Measurements from ENCODE around the gene C12orf50.
"Not testable (repeated sequence)": the region's sequence is repeated elsewhere in the genome, so short reads cannot be mapped to it uniquely, and the experiment has no call there.

C12orf50 gene

DNA sequence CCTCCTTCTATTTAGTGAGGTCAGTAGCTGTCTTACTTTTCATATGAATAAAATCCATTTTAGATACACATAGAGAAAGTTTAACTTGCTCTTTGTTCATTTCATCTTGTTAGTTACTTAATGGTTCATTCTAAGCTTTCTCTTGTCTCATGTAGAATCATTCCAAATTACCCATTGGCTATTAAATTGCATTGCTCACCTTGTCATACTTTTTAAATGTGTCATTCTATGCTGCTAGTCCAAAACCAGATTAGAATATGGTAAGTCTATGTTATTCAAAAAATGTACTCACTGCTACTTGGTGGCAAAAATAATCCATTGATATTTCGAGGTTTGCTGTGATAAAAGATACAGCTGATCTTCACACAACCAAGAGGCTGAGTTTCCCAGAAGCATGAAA lies 3.0 kb downstream of the C12orf50 start:
- Mint-ChIP-seq H3K27ac (no peak overlapping the region), H3K27me3 (ENCODE audit: low read depth) (peaks cover 17% of the 10 kb centered on the region), H3K4me1 (ENCODE audit: low read depth) (no peaks in the 10 kb centered on the region), H3K4me3 (no peak overlapping the region), H3K9me3 (peaks cover 3% of the 10 kb centered on the region), H3K36me3 (ENCODE audit: low read depth) (no peaks in the 10 kb centered on the region)

GRCh38 chr12:88017964-88018363 lies 11.2 kb downstream of the C12orf50 start:
- Mint-ChIP-seq H3K27me3 (ENCODE audit: low read depth) (peaks cover 7% of the 10 kb centered on the region), H3K4me3 (no peak overlapping the region), H3K9me3 (peaks cover 15% of the 10 kb centered on the region), H3K27ac (no peak overlapping the region), H3K4me1 (ENCODE audit: low read depth) (no peaks in the 10 kb centered on the region), H3K36me3 (ENCODE audit: low read depth) (no peaks in the 10 kb centered on the region)

DNA sequence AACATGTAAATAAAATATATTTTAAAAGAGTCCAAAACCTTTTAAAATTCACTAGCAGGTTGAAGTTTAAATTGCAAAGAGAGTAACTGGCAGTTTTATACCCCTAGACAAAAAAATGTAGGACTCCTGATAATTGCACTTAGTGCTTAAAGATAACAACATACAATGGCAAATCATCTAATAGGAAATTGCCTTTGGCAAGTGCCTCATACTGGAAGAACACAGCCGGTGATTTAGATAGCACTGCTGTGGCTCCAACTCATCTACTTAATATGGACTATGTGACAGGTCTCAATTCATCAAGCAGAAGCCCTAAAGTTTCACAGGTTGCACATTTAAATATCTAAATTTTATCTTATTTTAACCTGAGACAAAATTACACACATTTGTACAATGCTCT lies 13.4 kb downstream of the C12orf50 start:
- Mint-ChIP-seq H3K36me3 (ENCODE audit: low read depth) (no peaks in the 10 kb centered on the region), H3K9me3 (peaks cover 9% of the 10 kb centered on the region), H3K27me3 (ENCODE audit: low read depth) (no peaks in the 10 kb centered on the region), H3K4me1 (ENCODE audit: low read depth) (no peaks in the 10 kb centered on the region), H3K27ac (no peak overlapping the region), H3K4me3 (no peak overlapping the region)

GRCh38 chr12:88011755-88012154 lies 17.4 kb downstream of the C12orf50 start:
- Mint-ChIP-seq H3K4me1 (ENCODE audit: low read depth) (no peaks in the 10 kb centered on the region), H3K36me3 (ENCODE audit: low read depth) (no peaks in the 10 kb centered on the region), H3K4me3 (no peak overlapping the region), H3K27me3 (ENCODE audit: low read depth) (no peaks in the 10 kb centered on the region), H3K27ac (no peak overlapping the region), H3K9me3 (no peaks in the 10 kb centered on the region)

DNA sequence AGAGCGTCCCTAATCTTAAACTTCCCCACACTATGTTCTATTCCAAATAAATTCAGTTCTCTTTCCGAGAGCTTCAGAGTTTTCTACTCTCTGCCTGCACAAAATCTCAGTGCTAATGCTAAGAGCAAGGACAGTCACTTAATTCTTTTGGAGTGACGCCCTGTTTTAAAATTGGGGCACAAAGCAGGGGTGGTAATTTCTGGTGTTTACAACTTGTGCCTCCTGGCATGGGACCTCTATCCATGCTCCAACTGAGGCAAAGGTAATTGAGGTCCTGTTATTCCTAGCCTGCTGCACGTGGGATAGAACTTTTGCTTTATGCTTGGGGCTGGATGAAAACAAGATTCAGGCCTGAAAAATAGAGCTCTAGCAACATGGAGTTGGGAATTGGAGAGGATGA lies 22.9 kb downstream of the C12orf50 start:
- Mint-ChIP-seq H3K4me3 (no peak overlapping the region), H3K27me3 (ENCODE audit: low read depth) (no peaks in the 10 kb centered on the region), H3K36me3 (ENCODE audit: low read depth) (no peaks in the 10 kb centered on the region)

GRCh38 chr12:88001327-88001726 lies 27.9 kb downstream of the C12orf50 start:
- Mint-ChIP-seq H3K27me3 (ENCODE audit: low read depth) (peaks cover 3% of the 10 kb centered on the region), H3K9me3 (no peaks in the 10 kb centered on the region), H3K27ac (no peak overlapping the region), H3K4me3 (no peak overlapping the region), H3K4me1 (ENCODE audit: low read depth) (no peaks in the 10 kb centered on the region), H3K36me3 (ENCODE audit: low read depth) (no peaks in the 10 kb centered on the region)

More for the DNA sequence above, 22.9 kb downstream of the C12orf50 start:
- H3K4me1 Mint-ChIP-seq (ENCODE audit: low read depth), result no peaks in the 10 kb centered on the region
- no peak overlapping the region for H3K27ac Mint-ChIP-seq
- no peaks in the 10 kb centered on the region for H3K9me3 Mint-ChIP-seq

GRCh38 chr12:87995581-87996178 lies 33.5 kb downstream of the C12orf50 start:
- peaks cover 7% of the 10 kb centered on the region for H3K27me3 Mint-ChIP-seq (ENCODE audit: low read depth)
- peaks cover 2% of the 10 kb centered on the region for H3K4me1 Mint-ChIP-seq (ENCODE audit: low read depth)
- no peak overlapping the region for H3K4me3 Mint-ChIP-seq
- no peaks in the 10 kb centered on the region for H3K36me3 Mint-ChIP-seq (ENCODE audit: low read depth)
- H3K27ac Mint-ChIP-seq, result no peak overlapping the region
- no peaks in the 10 kb centered on the region for H3K9me3 Mint-ChIP-seq

DNA sequence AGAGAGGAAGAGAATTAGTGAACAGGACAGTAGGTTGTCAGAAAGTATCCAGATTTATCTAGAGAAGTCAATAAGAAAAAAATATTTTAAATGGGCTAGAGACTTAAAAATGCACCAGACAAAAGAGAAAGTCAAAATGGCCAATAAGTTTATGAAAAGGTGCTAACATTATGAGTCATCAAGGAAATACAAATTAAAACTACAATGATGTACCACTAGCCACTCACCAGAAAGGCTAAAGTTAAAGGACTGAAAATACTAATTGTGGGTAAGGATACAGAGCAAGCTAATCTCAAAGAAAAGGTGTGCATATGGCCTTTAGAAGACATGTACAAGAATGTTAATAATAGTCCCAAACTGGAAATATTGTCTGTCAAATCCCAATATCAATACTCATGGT lies 37.7 kb downstream of the C12orf50 start:
- H3K4me1 Mint-ChIP-seq (ENCODE audit: low read depth), result peaks cover 2% of the 10 kb centered on the region
- H3K4me3 Mint-ChIP-seq, result no peak overlapping the region
- no peaks in the 10 kb centered on the region for H3K36me3 Mint-ChIP-seq (ENCODE audit: low read depth)
- H3K9me3 Mint-ChIP-seq, result no peaks in the 10 kb centered on the region
- H3K27ac Mint-ChIP-seq, result no peak overlapping the region
- peaks cover 8% of the 10 kb centered on the region for H3K27me3 Mint-ChIP-seq (ENCODE audit: low read depth)

DNA sequence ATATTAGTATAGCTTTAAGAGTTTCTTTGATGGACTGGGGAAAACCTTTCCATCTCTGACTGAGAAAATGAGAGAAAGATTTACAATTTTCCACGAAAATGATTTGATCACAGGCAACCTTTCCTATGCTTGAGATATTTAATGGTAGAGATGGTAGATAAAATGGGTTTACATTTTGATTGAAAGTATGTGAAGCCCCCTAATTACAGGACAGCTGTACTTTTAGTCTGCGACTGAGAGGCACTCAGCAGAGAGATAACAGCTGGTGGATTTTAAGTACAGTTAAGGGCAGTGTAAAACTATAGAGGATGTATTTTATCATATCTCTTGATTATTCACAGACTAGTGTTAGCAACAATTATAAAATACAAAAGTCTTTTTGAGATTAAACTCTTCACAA lies 40.7 kb downstream of the C12orf50 start:
- Mint-ChIP-seq H3K4me3 (no peak overlapping the region), H3K4me1 (ENCODE audit: low read depth) (no peaks in the 10 kb centered on the region), H3K27ac (no peak overlapping the region), H3K27me3 (ENCODE audit: low read depth) (peaks cover 4% of the 10 kb centered on the region), H3K9me3 (no peaks in the 10 kb centered on the region), H3K36me3 (ENCODE audit: low read depth) (no peaks in the 10 kb centered on the region)

DNA sequence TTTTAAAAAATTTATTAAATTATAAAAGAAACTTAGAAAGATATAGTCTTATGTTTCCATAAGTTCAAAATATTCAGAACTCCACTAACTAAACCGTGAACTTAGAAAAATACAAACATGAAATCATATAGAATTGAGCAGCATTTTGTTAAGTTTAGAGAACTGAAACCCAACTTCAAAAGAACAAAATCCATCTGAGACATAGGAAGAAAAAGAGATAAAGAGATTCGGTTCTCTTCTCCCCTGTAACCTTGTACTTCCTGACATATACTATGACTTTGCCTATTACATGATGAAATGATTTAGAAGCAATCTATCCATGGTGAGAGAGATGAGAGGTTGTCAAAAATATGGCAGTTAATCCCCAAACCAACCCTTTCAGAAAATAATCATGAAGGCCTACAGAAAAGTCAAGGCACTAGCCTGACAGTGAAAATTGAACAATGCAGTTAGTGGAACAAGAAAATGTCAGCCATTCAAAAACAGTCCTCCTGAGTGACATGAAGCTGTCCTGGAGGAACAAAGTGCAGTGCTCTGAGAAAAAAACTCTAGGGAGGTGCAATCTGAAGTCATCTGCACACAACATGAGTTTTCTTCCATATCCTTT lies 44.0 kb downstream of the C12orf50 start:
- no peaks in the 10 kb centered on the region for H3K4me1 Mint-ChIP-seq (ENCODE audit: low read depth)
- H3K36me3 Mint-ChIP-seq (ENCODE audit: low read depth), result no peaks in the 10 kb centered on the region
- H3K27me3 Mint-ChIP-seq (ENCODE audit: low read depth), result peaks cover 4% of the 10 kb centered on the region
- H3K9me3 Mint-ChIP-seq, result no peaks in the 10 kb centered on the region
- H3K4me3 Mint-ChIP-seq, result no peak overlapping the region
- H3K27ac Mint-ChIP-seq, result no peak overlapping the region

DNA sequence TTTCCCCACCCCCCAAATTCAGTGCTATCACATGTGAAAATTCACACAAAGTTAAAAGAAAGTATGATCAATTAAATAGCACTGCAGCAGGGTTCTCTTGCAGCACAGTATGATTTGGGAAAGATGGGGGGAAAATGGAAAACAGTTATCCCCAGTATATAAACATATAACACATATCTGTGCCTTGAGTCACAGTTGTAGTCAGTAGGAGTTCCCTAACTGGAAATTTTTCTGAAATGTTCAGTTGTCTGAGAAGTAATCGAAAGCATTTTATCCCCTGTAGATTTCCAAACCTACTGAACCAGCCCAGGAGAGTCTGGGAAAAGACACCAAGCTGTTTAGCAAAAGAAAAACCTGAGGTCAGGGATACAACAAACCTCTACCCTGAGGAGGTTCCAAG lies 47.0 kb downstream of the C12orf50 start:
- Mint-ChIP-seq H3K27me3 (ENCODE audit: low read depth) (no peaks in the 10 kb centered on the region), H3K4me3 (no peak overlapping the region), H3K4me1 (ENCODE audit: low read depth) (no peaks in the 10 kb centered on the region), H3K36me3 (ENCODE audit: low read depth) (no peaks in the 10 kb centered on the region), H3K9me3 (no peaks in the 10 kb centered on the region), H3K27ac (no peak overlapping the region)

GRCh38 chr12:87981495-87981894 lies 47.7 kb downstream of the C12orf50 start:
- Mint-ChIP-seq H3K9me3 (no peaks in the 10 kb centered on the region), H3K36me3 (ENCODE audit: low read depth) (no peaks in the 10 kb centered on the region), H3K27ac (no peak overlapping the region), H3K4me3 (no peak overlapping the region), H3K4me1 (ENCODE audit: low read depth) (no peaks in the 10 kb centered on the region), H3K27me3 (ENCODE audit: low read depth) (no peaks in the 10 kb centered on the region)

GRCh38 chr12:87975879-87976278 lies 53.3 kb downstream of the C12orf50 start:
- peaks cover 3% of the 10 kb centered on the region for H3K9me3 Mint-ChIP-seq
- no peaks in the 10 kb centered on the region for H3K36me3 Mint-ChIP-seq (ENCODE audit: low read depth)
- no peaks in the 10 kb centered on the region for H3K27me3 Mint-ChIP-seq (ENCODE audit: low read depth)
- H3K27ac Mint-ChIP-seq, result no peak overlapping the region
- no peak overlapping the region for H3K4me3 Mint-ChIP-seq
- H3K4me1 Mint-ChIP-seq (ENCODE audit: low read depth), result no peaks in the 10 kb centered on the region

DNA sequence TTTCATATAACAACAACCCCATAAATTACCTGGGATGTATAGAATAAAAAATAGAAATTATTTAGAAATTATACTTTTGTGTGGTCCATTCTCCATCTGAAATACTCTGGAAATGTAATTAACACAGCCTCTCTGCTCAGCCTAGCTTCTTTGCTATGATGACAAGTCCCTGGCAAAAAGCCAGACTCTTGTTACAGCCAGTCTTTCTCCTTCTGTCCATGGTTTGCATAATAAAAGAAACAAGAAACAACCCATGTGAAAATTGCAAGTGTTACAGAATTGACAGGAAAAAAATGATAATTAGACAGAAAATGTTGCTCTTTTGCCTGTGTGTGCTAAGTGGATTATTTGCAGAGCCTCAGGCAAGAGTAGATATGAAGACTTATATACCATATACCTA lies 61.3 kb downstream of the C12orf50 start:
- Mint-ChIP-seq H3K36me3 (ENCODE audit: low read depth) (no peaks in the 10 kb centered on the region), H3K27me3 (ENCODE audit: low read depth) (no peaks in the 10 kb centered on the region), H3K4me3 (no peak overlapping the region), H3K27ac (no peak overlapping the region), H3K4me1 (ENCODE audit: low read depth) (no peaks in the 10 kb centered on the region), H3K9me3 (peaks cover 3% of the 10 kb centered on the region)

DNA sequence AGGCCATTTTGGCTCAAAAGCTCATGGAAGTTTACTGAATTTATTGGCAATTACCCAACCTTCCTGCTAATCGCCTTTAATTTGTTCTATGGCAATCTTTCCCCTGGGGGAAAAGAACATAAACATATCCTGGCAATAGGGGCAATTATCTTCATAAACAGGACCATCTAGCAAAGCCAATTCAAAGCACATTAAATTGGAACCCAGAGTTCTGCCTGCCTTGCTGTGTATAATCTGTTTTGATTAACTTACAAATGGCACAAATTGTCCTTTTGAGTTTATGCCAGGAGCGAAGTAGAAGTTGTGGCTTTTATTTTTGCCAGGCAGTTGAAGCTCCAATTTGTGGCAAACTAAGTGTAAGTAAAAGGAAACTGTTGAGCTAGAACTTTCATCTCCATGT lies 68.6 kb downstream of the C12orf50 start:
- H3K4me3 Mint-ChIP-seq, result no peak overlapping the region
- H3K4me1 Mint-ChIP-seq (ENCODE audit: low read depth), result no peaks in the 10 kb centered on the region
- H3K27me3 Mint-ChIP-seq (ENCODE audit: low read depth), result no peaks in the 10 kb centered on the region
- no peaks in the 10 kb centered on the region for H3K36me3 Mint-ChIP-seq (ENCODE audit: low read depth)
- no peaks in the 10 kb centered on the region for H3K9me3 Mint-ChIP-seq
- no peak overlapping the region for H3K27ac Mint-ChIP-seq

- not testable (repeated sequence) for H3K4me3 Mint-ChIP-seq; H3K27me3 Mint-ChIP-seq (ENCODE audit: low read depth); H3K9me3 Mint-ChIP-seq; H3K36me3 Mint-ChIP-seq (ENCODE audit: low read depth); H3K4me1 Mint-ChIP-seq (ENCODE audit: low read depth); H3K27ac Mint-ChIP-seq
These were observed 75.2 kb downstream of the C12orf50 start for GRCh38 chr12:87954028-87954427.
